SH-SY5Y (cell line): ENCODE results near the gene THRB.

Experiments
- GATA2 ChIP-seq: IDR thresholded peaks from 2 replicates; pipeline ENCODE4 v1.6.1; 2011; ENCODE audit warnings: mild to moderate bottlenecking, low read depth, low read length
- GATA3 ChIP-seq: IDR thresholded peaks from 2 replicates; pipeline ENCODE4 v1.6.1; 2011; ENCODE audit warnings: low read depth, mild to moderate bottlenecking, low read length, moderate library complexity

Gene THRB

DNA sequence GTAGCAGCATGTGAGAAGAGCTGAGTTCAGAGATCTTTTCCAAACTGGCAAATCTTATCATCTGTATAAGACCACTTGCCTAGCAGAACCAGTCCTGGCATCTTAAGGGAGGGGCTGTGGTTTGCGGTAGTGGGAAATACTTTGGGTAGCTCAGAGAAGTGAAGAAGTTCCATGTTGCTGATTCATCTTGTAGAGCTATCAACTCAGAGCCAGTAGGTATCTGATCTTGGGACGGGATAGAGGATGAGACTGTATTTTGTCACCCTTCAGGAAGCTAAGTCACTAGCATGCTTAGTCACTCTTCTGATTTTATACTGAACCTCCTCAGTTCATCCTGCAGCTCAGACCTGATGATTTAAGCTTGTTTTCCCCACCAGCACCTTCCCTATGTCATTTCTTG is 338.2 kb downstream of the THRB start:
- TF ChIP-seq GATA3 = no peak
- no peak for TF ChIP-seq GATA2

DNA sequence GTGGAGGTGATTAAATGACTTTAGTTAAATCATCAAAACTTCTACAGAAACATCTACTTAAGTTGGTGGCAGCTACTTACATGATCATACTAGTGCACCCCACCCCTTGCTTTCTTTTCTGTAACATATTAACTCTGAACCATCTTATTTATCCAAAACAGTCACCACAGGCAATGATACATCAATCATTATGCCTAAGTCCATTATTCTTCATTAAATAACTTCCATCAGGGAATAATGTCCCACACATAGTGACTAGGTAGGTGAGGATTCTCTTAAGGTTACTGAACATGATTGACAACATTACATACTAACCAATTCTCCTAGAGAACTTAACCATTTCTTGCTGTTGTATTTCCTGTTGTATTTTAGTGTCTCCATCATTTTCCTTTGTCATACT is 339.4 kb downstream of the THRB start:
- no peak for TF ChIP-seq GATA2
- no peak for TF ChIP-seq GATA3

DNA sequence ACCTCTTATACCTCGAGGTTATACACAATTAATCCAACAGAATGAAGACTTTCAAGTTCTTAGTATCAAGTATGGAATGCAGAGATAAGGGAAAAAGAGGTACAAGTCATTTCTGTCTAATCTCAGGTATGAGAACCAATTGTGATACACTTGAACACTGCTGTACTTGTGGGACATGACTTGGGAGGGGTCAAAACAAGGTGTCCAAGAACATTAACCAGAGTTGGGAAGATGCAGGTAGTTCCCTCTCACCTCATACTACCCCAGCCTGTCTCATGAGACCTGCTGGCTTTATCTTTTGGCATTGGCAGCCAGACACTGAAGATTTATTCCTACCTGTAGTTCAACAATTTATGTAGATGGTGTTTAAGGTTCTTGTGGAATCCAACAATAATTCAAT is 339.9 kb downstream of the THRB start:
- TF ChIP-seq GATA2 (no peak), GATA3 (no peak)

DNA sequence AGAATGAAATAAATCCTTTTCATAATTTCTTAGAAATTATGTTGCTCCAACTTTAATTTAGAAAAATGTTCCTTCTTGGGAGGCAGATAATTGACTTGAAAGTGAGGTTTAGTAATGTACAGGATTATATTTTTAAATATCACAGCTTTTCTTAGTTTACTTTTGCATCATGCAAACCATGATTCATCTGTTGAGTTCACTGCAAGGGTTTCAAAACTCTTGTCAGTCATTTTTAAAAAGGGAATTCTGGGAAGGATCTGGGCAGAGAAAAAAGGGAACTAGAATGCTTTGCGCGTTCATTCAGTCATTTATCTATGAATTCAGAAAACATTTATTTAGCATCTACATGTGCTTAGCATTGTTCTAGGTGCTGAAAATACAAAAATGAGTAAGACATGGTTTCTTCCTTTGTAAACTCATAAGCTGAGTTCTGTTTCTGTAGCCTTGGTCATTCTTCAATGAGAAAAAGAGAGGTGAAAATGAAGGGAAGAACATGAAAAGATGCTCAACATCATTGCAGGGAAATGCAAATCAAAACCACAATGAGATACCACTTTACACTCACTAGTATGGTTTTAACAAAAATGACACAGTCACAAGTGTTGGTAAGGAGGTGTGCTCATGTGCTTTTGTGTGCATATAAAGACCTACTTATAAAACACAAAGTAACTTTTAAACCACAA is 340.5 kb downstream of the THRB start:
- no peak for TF ChIP-seq GATA2
- no peak for TF ChIP-seq GATA3

DNA sequence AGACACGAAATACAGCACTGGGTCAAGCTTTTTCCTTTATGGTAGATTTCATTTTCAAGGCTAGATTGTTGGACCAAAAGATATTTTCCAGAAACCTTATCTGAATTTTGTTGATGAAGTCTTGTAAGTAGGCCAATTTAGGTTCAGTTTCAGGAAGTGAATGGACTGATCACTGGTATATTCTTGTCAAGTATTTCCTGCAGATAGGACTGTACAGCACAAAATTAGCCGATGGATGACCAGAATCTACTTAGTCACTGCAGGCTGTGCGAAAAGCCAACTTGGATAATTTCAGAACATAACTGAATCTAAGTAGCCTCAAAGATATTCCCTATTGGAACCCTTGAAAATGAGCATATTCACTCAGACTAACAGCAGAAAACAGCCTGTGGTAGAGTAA is 343.1 kb downstream of the THRB start:
- TF ChIP-seq GATA2 (no peak), GATA3 (no peak)

DNA sequence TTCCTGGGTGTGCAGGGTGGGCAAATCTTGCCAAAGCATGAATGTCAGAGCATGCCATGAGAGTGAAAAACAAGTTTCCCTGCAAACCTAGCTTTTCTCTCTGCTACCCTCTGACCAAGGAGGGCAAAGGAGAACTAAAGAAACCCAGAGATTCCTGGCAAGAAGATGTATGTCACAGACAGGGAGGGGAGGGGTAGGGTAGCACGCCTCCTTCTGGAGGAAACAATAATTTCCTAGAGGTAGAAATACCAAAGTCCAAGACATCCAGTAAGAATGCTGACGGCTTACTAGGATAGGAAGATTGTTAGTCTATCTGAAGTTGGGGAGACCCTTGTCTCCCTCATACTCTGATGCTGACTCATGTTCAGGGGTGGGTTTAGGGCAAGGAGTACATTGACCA is 345.6 kb downstream of the THRB start:
- TF ChIP-seq GATA2 (no peak), GATA3 (no peak)

DNA sequence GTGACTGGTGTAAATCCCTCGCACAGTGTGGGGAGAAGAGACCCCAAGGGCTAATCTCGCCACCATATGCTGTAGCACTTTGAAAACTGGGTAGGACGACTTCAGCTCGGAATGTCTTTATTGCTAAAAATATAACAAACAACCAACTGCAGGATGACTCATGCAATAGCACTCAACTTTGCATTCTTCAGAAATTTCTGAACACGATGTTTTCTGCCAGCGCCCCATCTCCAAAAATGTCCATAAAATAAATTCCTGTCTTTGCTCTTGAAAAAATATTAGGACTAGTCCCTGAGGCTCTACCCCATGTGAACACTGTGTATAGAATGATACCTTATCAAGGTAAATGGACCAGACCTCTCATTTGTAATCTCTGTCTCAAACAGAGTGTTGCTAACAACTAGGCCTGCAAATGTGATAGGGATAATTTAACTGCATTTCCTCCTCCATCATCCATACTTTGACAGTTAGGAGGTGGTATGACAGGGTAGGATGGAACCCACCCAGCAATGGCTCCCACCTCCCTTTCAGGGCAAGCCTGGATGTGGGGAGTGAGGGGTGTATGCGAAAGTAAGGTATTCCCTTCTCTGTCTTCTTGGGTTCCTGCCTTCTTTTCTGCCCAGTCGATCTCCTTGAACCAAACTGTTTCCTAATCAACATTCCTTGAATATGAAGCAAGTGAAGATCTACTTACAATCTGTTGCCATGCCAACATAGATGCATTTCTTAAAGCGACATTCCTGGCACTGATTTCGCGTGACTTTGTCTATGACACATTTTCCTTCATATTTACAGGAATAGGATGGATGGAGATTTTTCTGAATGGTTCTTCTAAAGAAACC is 348.4 kb downstream of the THRB start:
- TF ChIP-seq GATA2 (no peak), GATA3 (no peak)

DNA sequence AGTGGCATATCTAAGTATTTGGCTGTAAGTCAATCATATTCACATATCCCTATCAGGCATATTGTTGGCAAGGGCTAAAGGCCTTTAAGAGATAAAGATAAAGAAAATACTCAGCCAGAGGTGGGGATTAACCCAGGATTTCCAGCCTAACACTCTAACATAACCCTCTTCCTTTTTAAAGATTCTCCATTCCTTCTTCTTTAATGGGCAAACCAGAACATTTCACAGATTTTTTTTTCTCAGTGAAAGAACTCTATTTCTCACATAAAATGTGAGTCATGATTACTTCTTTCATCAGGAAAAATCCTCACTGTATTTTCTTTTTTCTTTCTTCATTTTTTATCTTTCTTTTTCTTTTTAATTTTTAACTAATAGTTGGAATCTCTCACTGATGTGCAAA is 349.2 kb downstream of the THRB start:
- TF ChIP-seq GATA2 (no peak), GATA3 (no peak)

DNA sequence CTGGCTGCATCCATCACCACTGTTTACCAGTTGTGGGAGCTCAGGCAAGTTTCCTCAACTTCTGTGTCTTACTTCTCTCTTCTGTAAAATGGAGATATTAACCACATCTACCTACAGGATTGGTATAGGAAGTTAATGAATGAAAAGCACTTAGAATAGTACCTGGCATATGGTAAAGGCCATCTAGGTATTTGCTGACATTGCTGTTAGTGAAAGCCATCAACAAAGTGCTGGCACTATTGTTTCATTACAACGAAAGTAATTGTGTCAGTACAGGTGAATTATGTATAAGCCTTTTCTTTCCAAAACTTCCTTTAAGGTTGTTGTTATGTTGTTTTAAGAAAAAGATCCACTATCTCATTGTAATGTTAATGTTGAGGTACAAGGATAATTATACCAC is 352.5 kb downstream of the THRB start:
- TF ChIP-seq GATA2 (no peak), GATA3 (no peak)

DNA sequence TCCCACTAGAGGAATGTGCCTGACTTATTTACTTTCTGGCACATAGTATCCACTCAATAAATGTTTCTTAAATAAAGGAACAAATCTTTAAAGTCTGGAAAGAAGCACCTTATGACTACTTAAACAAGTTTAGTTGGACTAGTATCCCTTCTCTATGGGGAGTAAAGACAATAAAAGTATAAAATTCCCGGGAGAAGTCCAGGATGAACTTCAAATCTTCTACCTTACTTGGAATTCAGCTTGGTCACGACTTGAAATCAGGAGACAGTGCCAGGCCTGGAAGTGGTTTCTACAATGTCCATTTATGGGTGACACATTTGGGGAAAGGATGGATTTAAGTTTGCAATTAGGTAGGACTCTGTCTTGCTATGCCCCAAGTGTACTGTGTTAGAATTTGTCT is 353.1 kb downstream of the THRB start:
- TF ChIP-seq GATA3 (no peak), GATA2 (no peak)

DNA sequence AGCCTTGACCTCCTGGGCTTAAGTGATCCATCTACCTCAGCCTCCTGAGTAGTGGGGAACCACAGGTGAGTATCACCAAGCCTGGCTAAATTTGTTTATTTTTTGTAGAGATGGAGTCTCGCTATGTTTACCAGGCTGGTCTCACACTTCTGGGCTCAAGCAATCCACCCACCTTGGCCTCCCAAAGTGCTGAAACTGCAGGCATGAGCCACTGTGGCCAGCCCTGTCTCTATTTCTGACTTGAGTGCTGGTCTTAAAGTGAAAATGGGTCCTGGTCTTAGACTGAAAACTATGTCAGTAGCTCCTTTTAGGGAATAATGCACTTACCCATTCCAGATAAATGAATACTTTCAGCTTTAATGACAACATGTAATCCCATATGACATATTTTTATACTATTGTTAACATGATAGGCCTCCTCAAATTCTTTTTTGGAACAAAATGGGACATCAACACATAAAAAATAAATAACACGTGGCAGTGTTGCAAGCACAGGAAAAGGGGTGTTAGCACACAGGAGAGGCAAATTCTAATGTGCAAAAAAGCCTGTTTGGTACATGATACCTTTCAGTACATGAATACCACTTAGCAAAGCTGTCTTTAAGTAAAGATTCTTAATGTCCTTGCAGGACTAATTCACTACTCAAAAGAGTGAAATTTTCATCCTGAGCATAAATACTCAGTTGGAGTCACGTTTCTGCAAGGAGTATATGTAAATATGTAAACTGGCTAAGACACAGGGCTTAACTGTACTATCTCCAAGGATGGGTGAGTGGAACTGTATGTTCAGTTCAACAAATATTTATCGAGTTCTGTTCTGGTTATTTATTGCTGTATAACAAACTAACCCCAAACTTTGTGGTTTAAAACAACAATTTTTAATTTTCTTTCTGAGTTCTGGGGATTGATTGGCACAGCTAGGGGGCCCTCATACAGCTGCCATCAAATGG is 354.9 kb downstream of the THRB start:
- TF ChIP-seq GATA3 (no peak), GATA2 (no peak)

DNA sequence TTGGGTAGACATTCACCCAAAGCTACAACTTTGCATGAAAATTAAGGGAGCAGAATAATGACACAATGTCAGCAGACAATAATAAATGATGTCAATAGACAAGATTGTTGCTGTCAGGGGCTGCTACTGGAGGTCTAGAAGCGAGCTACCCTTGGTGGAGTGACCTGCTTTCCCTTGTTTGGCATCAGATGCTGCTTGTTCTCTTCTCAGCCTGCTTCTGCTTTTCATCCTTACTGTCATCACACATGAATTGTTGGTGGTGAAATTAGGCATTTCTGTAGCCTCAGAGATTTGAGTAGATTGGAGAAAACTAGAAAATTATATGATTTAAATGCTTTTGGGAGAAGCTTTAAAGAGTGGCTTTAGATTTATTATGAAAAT is 355.8 kb downstream of the THRB start:
- TF ChIP-seq GATA2 (no peak), GATA3 (no peak)

DNA sequence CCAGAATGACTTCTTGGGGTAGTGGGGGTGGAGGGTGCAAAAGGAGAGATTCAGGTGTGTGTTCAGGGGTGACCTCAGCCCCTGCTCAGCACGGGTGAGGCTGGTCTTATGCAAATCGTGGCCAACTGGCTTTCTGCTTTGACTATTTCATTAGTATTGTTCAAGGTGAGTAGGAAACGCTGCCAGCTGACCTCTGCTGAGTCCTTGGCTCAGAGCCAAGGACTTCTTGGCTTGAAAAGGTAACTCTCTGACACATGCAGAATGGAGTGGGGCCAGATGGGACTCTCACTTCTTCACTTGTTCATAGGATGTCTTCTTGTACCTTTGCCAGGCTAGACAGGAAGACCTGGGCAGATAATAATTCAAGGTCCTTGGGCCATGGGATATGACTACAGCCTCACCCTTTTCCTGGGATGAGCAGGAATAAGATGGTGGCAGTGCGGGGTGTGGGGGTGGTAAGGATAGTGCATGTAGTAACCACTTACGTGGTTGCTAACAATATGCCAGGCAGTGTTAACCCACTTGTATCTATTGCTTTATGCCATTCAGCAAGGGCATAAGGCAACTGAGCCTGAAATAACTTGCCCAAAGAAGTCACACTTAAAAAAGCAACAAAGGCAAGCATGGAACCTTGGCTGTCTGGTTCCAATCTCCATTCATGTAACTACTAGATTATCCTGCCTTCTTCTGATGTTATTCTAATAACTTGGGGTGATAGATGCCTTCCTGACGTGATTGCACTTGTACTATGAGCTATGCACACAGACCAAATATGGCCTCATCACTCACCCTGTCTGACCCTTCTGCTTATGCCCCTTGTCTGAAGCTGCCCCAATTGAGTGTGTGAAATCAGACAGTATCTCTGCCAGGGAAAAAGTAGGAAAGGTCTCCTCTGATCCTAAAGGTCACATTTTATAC is 356.4 kb downstream of the THRB start:
- no peak for TF ChIP-seq GATA3
- no peak for TF ChIP-seq GATA2
